HG03565 (cell line): ENCODE measurements around the gene PRKCH.
A peak's percentile ranks its signal among the peaks of the same experiment; 100 is the strongest.

Experiments used
- ATAC-seq: cut with Tn5 transposase; IDR thresholded peaks from one replicate; pipeline ENCODE4 v1.9.1; 2021; ENCODE audit warnings: mild to moderate bottlenecking, moderate library complexity; ENCODE audit not compliant: unreplicated experiment

Gene PRKCH

DNA sequence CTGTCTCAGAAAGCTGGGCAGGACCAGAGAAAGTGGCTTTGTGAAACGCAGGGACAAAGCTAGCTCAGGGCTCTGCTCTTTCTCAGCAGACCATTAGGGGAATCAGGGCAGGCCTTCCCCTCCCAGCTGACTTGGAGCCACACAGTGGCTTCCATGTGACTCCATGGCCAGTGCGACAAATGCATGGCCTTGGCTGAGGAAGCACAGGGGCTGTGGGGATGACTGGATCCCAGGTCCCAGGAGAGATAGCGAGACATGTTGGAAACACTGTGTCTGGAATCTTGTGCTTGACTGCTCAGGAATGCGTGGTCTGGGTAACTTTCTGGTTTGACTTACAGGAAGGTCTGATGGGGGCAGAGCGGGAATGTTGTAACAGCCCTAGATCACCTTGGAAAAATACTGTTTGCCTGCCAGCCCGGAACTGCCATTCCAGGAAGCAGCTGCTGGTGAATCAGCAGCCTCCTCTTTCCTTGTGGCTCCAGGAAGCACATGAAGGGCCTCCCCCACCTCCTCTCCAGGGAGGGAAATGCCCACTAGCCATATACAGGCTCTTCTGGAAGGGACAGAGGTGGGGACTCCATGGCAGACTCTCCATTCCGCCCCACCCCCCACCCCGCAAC, 240.4 kb downstream of the PRKCH start:
- no peak for ATAC-seq

DNA sequence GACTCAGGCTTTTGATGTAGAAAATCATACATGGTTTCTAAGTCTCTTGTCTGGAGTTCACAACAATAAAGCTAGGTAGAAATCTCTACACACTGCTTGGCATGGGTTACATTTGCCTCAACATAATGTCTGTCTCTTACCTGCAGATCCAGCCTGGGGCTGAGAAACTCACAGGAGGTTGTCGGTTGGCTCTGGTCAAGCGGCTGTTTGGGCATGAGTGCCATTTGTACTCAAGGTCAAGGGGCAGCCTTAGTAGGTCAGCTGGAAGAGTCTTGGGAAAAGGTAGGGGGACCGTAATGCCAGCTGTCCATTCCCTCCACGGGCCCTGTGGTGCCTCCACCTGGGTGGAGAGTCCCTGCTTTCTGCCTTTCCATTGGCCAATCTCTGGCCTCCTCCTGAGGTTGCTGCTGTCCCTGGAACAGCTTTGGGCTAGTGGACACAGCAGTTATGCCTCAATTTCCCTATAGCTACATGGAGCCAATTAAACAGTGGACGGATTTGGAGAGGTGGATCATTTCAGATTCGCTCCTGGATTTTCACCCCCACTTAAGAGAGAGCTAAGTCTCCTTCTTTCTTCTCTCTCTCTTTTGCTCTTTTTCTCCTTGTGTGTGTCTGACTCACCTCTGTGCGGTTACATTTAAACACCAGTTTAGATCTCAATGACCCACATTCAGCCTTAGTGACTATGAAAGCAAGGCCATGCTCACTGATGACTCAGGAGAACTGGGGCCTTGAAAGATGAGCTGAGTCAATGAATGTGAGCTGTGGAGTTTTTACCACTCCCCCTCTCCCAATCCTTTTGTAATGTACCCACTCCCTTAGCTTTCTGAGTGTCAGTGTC, 241.2 kb downstream of the PRKCH start:
- no peak for ATAC-seq

DNA sequence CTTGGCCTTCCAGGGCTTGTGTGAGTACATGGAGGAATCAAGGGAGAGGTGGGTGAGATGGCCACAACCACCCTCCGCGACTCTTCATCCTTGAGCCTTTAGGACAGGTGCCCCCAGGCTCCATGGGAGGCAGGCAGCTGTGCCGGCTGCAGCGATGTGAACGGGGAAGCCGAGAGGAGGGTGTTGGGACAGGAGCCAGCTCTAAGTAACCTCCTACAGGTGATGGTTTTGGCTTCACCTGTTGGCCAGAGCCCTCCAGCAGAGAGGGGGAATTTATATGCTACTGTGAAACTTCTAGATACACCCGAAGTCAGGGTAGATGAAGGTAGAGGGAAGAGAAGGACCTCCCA, 241.8 kb downstream of the PRKCH start:
- ATAC-seq, result no peak

DNA sequence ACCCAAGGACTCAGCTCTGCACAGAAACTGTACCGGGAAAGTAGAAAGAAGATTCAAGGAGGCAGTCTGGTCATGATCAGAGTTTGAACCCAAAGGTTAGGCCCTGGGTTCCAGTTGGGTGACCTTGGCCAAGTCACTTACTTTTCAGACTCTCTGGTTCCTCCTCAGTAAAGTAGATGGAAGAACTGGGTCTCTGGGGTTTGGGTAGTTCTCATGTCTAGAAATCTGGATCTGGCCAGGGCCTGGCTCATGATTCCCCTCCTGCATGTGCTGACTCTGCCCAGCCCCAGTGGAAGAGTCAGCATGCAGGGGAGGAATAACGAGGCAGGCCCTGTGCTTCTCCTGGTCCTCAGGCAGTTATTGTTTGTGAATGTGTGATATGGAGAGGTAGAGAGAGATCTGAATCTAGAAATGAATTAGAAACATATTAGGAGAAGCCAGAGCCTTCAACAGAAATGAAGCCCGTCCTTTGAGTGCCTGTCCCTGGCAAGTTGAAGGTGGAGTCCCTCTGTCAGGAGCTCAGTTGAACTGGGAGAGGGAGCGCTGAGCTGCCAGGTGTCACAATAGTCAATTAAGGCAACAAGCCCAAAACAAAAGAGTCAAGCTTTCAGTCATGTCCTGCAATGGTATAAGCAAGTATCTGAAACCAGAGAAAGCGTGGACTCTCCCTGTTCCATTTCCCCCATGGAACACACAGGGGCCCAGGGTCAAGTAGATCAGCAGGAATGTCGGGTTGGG, 242.7 kb downstream of the PRKCH start:
- no peak for ATAC-seq

DNA sequence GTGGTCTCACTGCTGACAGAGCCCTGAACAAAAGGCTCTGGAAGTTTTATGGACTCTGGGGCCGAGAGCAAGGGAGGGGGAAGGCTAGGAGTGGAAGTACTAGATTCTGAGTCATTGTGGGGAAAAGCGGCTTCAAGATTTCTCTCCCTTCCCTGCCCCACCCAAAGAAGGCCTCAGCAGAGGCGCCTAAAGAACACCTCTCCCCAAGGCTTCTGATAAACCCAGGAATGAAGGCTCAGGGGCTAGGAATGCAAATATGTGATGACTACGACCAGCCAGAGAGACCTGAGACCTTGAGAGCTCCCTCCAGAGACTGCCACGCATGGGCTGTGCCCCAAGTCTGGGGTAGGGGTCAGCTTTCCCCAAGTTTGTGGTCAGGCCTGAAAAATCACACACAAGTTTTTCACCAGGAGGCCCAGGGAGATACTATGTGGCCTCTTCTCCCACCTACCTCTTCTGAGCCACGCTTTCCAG, 243.3 kb downstream of the PRKCH start:
- no peak for ATAC-seq

DNA sequence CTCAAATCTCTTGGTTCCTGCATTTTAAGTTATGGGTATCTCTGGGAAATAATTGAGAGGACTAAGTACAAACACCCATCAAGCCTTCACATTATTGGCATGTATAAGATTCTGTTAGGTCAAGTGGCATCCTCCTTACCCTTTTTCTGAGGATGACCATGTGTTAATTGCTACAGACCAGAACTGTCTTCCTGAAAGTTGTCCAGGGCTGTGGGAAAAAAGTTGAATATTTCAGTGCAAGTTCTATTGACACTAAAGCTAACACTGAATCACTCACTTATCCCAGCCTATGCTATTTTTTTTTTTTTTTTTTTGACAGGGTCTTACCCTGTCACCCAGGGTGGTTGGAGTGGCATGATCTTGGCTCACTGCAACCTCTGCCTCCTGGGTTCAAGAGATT, 243.8 kb downstream of the PRKCH start:
- no peak for ATAC-seq

DNA sequence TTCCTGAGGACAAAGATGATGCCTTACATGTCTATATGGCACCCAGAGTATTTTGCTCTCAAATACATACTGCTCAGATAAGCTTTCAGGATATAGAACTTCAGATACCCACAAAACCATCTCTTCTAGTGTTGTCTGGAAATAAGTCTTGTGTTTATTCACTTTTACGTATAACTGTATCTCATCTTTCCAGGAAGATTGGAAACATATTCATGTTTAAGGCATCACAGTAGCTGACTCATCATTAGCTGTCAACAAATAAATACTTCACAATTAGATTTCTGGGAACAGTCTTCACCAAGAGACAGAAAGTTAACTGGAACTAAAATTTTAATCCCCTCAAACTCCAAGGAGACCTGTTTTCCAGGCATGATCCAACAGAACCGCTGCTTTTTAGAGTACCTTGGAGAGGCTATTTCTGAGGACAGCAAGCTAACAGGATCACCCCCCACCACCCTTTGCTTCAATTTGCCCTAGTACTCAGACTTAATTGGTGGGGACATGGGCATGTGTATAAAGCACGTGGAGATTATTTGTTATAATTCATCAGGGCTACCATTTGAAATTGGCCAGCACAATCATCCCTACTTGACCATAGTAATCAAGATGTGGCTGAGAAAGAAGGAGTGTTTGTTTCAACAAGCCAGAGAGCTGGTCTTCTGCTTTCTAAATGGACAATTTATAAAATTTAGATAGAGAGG, 244.6 kb downstream of the PRKCH start:
- ATAC-seq, result no peak

DNA sequence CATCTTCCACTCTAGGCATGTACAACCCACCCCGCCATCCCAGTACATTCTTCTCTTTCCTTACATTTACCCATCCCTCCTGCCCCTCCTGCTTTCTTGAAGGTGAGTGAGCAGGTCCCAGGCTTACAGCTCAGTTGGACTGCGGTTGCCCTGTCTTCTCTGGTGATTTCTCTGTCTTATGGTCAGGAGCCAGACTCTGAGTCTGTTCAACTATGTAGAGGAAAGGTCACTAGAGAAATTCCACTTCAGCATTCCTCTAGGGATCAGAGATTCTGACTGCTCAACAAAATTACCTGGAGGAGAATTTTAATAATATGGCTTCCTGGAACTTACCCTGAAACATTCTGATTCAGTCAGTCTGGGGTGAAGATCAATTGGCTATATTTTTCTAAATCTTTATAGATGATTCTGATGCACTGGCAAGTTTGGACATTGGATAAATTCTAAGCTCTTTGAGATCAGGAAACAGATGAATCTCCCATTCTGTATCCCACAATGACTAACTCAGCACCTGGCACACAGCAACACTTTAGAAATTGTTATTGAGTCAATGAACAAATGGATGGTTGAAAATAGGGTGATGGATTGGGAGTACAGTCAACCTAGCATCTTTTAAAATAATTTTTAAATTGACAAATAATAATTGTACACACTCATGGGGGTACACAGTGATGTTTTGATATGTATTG, 245.3 kb downstream of the PRKCH start:
- ATAC-seq, result no peak

DNA sequence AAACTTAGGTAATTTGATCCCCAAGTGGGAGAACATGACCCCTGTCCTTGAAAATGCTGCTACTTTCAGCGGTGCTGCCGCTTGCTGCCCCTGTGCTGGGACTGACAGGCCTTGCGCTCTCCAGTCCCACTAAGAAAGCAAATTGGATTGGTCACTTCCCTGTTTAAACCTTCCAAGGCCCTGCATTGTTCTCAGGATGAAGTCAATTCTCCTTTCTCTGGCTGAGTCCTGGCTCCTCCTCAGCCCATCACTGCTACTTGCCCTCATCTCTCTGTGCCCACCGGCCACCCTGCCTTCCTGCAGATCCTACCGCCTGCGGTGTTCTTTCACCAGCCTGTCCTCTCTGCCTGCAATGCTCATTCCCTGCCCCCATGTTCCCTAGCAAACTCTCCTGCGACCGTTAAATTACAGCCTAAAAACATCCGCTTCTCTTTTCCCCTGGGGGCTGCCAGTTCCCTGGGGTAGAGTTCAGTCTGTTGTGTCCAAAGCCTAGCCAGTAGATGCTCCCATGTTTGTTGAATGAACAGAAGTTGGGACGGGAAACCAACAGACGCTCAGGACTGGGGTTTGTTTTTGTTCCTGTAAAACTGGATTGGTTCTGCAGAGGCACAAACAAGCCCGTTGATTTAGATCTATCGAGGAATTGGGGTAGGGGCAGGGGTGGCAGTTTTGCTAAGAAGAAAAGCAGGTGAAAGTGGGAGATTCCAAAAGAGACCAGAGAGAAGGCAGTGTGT, 246.6 kb downstream of the PRKCH start:
- ATAC-seq, result no peak

DNA sequence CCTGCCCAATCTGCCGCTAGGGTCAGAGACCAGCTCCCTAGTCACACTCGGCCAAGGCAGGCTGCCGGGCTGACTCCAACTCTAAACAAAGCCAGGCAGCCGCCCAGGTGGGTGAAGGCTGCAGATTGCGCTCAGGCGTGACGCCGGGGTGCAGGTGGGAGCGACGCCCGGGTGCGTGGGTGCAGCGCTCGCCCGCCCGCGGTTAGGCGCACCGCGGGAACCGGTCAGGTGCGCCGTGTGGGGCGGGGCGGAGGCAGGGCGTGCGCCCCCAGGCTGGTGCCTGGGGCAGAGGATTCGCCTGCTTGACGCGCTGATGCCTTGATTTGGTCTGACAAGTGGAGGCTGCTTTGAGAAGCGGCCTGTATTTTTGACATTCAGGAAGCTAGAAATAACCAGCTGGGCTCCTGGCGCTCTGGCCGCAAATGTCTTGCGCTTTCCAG, 247.2 kb downstream of the PRKCH start:
- ATAC-seq, result peak; percentile 86

DNA sequence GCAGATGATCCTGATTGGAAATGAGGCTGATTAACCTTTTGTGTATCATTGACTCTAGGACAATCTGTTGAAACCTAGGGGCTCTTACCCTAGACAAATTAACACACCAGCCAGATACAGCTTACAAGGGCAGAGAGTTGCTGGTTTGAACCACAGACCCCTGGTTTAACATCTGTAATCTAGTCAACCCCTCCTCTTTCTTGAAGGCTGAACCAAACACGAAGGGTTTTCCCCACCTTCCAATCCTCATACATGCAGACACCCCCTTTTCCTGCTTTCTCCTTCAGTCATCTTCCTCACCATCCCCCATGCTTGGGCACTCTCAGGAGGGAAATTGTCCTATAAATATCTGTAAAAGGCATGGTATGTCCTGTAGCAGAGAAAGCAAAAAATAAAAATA, 247.9 kb downstream of the PRKCH start:
- no peak for ATAC-seq

DNA sequence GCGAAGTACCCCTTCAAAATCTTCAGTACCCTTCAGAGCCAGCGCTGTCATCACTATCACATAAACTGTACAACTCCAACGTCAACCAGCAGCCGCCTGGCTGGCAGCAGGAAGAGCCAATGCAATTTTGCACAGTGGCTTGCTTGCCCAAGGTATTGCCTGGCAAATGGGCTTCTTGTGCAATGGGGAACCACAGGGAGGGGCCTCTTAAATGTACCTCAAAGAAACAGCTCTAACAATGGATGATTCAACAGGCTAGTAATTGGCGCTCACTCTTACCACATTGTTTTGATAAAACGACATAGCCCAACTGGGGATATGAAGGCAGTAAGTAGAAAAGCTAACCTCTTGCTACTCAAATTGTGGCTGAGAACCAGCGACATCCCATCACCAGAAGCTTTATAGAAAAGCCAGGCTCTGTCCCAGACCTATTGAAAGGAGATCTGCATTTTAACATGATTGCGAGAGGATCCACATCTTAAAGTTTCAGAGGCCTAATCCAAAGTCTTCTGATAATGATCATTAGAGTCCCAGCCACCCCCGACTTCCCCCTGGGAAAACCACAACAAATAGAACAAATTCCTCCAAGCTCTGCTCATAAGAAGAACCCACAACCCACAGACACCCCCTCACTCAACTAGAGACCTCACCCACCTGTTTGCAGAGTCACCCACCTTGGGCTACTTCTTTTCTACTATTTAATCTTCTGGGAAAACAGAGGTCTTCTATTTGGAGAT, 248.6 kb downstream of the PRKCH start:
- ATAC-seq, result no peak

DNA sequence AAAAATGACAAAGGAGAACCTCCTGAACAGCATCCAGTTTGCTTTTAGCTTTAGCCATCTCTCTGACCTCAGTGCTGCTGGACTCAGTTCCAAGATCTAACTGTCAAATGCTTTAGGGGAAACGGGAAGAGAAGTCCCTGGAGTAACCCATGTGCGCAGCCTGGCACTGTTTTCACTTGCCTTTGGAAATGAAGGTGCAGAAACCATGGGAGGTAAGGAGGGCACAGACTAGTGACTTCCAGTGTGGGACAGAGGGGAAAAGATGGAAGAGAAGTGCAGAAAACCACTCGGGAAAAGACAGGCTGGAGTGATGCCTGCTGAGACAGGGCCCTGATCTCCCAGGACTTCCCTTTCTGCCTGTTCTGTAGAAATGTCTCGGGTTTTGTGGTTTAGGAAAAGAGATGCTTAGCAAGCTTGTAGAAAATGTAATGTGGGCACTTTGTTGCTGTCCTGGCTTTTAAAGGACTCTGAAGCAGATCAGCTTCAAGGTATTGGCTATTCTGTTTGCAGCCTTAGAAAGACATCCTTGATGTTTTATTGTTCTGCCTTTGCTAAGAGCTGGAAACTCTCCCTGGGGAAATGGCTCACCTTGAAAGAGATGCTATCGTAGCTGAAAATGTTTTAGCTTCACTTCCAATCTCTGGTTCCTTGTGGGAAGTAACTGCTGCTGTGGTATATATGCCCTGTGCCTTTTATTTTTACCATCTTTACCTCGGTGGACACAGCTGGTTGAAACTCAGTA, 249.3 kb downstream of the PRKCH start:
- ATAC-seq, result no peak

DNA sequence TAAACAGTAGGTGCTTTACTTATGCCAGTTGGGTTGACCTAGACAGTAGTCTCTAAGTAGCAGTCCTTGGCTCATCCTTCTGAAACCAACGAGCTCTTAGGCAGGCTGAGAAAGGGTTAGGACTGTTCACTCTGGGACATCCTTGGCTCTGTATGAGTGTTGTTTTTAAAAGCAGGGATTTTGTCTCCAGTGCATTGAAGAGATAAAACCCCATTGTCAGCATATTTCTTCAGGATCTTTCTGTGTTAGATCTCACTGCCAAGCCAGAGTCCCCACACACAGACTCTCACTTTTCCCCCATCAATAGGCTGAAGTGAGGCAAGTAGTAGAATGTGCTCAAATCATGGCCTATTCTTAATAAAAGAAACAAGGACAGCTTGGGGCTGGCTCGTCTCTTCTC, 250.5 kb downstream of the PRKCH start:
- no peak for ATAC-seq

DNA sequence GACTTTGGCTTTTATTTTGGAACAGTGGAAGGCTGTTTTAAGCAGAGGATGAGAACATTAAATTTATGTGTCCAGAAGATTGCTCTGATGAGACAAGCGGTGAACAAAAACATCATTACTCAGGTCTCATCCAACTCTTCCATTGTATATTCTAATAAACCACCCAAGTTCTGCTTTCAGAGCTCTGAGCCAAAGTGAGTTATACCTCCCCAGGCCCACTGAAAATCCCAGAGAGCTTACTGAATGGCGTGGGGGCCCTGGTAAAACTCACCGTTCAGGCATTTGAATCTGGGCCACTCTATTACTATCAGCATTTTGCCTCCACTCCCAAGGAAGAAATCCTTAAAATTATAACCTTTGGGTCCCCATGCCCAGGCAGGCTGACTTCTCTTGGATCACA, 251.9 kb downstream of the PRKCH start:
- no peak for ATAC-seq

DNA sequence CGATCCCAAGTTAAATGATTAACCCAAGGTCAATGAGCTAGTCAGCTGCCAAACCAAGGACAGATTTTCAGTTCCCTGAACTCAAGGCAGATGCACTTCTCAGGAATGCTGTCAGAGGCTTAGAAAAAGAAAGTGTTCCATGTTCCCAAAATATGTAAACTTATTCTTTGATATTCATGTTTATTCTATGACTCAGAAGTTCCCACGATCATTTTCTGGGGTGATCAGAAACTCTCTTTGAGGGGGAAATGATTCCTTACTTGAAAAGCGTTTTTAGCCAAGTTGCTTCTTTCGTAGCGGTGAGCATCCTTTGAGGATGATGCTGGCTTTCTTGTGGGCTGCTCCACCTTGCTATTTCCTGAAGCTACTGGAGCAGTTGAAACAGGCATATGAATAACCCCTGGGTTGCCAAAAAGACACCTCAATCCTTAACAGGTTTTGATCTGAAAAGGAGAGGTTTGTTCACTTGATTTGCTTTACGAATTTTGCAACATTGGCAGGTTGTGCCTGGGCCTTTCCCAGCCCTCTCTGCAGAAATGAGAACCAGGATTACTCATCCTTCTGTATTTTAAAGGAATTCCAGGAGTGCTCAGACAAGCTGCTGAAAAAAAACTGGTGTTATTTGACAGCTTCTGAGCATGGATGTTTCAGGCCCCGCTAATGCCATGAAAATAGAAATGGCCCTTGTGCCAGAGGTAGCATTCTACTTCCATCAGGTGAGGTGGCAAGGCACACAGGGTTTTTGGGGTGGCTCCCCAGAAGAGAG, 252.6 kb downstream of the PRKCH start:
- ATAC-seq, result no peak

DNA sequence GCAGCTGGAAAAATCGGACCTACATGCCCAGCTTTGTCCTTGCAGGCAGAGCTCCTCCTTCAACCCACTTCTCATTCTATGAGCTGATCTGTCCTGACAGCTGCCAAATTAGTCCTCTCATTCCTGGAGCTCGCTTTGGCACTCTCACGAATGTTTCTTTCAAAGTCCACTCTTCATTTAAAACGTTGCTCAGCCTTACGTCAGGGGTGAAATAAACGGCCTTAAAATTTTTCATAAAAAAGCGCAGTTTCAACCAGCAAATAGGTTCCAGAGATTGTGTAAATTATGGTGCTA, 253.1 kb downstream of the PRKCH start:
- ATAC-seq, result no peak

DNA sequence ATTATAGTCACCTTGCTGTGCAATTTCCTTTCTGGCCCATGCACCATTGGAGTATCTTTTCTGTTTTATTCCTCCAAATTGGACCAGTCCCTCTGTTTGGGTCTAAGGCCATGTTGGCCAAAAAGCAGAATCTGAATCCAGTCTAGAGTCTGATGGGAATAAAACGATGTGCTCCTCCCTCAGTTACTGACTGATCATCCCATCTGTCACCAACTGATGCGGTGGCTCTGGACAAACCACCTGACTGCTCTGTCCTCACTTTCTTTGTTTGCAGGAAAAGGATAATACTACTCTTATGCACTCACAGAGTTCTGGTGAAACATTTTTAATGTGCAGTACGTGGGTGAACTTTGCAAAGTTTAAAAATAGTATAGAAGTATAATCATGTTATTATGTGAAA, 253.7 kb downstream of the PRKCH start:
- no peak for ATAC-seq
